Measurements from ENCODE around the gene AP2S1. TPM values are rescaled to one million over a fixed set of nuclear protein-coding genes. Genes with fewer than 3 reads are reported as not detected.

The AP2S1 gene
- total RNA-seq, 1 donor from 2014 or later = 120 TPM

DNA sequence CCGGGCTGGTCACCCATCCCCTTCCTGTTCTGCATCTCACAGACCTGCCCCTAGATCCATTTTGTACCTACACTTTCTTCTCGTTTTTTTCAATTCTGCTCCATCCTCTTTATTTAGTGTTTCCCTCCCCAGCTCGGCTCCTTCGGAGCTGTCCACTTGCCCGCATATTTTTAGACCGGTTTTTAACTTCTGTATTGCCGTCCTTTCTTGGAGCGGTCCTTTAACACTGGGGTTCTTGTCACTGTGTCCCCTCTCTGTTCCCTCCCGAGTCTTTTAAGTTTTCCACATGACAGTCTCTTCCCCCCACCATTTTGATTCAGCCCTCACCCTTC is 11.8 kb upstream of the AP2S1 start:
- FAIRE-seq (no peak), DNase-seq (ENCODE audit: low read depth) (no peak)
- TF ChIP-seq, protein P1, sequence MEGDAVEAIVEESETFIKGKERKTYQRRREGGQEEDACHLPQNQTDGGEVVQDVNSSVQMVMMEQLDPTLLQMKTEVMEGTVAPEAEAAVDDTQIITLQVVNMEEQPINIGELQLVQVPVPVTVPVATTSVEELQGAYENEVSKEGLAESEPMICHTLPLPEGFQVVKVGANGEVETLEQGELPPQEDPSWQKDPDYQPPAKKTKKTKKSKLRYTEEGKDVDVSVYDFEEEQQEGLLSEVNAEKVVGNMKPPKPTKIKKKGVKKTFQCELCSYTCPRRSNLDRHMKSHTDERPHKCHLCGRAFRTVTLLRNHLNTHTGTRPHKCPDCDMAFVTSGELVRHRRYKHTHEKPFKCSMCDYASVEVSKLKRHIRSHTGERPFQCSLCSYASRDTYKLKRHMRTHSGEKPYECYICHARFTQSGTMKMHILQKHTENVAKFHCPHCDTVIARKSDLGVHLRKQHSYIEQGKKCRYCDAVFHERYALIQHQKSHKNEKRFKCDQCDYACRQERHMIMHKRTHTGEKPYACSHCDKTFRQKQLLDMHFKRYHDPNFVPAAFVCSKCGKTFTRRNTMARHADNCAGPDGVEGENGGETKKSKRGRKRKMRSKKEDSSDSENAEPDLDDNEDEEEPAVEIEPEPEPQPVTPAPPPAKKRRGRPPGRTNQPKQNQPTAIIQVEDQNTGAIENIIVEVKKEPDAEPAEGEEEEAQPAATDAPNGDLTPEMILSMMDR (IDR thresholded peaks at IDR 0.05; ENCODE audit: insufficient read depth, low read length, severe bottlenecking) = no peak
- peak overlapping the region; percentile 93 for H3K4me3 ChIP-seq (ENCODE audit: low read depth, low read length)
- H3K27me3 ChIP-seq (ENCODE audit: control insufficient read depth, insufficient read depth, low read length) = no peaks in the 10 kb centered on the region
- peaks cover 2% of the 10 kb centered on the region for H3K36me3 ChIP-seq (ENCODE audit: control insufficient read depth, insufficient read depth, low read length)

- DNase-seq (ENCODE audit: low read depth) = no peak
- TF ChIP-seq, protein P1 (IDR thresholded peaks at IDR 0.05; ENCODE audit: insufficient read depth, low read length, severe bottlenecking) = no peak
- no peak for FAIRE-seq
Measured at GRCh38 chr19:46861691-46862502, 11.3 kb upstream of the AP2S1 start.

GRCh38 chr19:46860846-46861690 is 10.4 kb upstream of the AP2S1 start, which contains the start of gene ARHGAP35:
ARHGAP35 (plus strand) TSS chr19:46860997; CDS start chr19:46918676, 57,679 bp downstream.
- Histone ChIP-seq H3K27me3 (ENCODE audit: control insufficient read depth, insufficient read depth, low read length) (no peaks in the 10 kb centered on the region), H3K4me3 (ENCODE audit: low read depth, low read length) (peak within 1 kb of the TSS; percentile 93), H3K36me3 (ENCODE audit: control insufficient read depth, insufficient read depth, low read length) (peaks cover 2% of the 10 kb centered on the region)
- no peak for DNase-seq (ENCODE audit: low read depth)
- TF ChIP-seq, protein P1 (IDR thresholded peaks at IDR 0.05; ENCODE audit: insufficient read depth, low read length, severe bottlenecking) = no peak
- FAIRE-seq = no peak

More at GRCh38 chr19:46861691-46862502, 11.3 kb upstream of the AP2S1 start:
- no peaks in the 10 kb centered on the region for H3K27me3 ChIP-seq (ENCODE audit: control insufficient read depth, insufficient read depth, low read length)
- peak overlapping the region; percentile 93 for H3K4me3 ChIP-seq (ENCODE audit: low read depth, low read length)
- peaks cover 2% of the 10 kb centered on the region for H3K36me3 ChIP-seq (ENCODE audit: control insufficient read depth, insufficient read depth, low read length)

DNA sequence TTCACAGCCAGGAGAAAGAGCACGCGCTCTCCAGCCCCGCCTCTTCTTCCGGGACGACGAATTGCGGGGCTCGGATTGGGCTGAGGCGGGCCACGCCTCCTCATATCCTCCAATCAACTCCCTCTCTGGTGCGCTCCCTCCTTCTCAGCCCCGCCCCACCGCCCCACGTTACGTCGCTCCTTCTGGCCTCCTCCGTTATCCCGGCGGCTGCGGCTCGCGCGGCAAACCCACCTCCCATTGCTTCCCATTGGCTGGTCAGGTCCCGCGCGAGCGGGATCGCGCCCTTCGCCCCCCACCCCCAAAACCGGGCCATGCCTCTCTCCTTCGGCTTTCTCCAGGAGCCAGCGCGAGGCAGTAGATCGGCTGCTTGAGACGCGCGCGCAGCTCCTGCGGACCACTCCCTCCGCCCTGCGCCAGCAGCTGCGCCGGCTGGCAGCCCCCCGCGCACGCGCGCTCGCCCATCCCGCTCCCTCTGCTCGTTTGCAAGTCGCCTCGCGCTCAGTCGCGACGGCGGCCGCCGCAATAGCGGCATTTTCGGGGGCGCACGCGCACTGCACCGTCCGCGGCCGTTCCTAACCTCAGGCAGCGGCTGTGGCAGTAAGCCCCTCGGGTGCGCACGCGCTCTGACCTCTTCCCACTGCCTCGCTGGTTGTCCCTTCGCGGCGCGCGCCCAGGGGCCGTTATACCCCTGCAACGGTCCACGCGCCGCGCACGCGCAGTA is 9.6 kb upstream of the AP2S1 start:
- DNase-seq (ENCODE audit: low read depth) = peak; percentile 92
- H3K4me3 ChIP-seq (ENCODE audit: low read depth, low read length) = peak overlapping the region; percentile 93
- TF ChIP-seq, protein P1 (IDR thresholded peaks at IDR 0.05; ENCODE audit: insufficient read depth, low read length, severe bottlenecking) = no peak
- no peak for FAIRE-seq
- H3K27me3 ChIP-seq (ENCODE audit: control insufficient read depth, insufficient read depth, low read length) = no peaks in the 10 kb centered on the region
- H3K36me3 ChIP-seq (ENCODE audit: control insufficient read depth, insufficient read depth, low read length) = no peaks in the 10 kb centered on the region

DNA sequence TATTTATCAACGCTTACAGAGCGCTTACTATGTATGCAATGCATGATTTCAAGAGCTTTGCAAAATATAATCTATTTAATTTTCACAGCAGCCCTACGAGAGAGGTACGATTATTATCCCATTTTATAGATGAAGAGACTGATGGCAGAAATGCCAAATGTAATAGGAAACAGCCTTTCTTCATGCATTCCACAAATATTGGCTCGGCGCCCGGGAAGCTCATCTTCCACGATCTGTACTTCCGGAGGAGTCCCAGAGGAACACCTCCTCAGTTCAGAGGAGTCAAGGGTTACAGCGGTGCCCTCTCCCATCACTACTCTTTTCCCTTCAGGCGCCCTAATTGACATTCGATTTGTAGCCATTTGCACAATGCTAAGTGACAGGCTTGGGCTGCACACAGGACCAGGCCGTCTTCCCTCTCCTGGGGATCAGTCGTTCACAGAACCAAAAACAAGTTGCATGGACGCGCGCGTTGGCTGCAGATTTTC is 9.0 kb upstream of the AP2S1 start:
- FAIRE-seq (no peak), DNase-seq (ENCODE audit: low read depth) (no peak)
- TF ChIP-seq, protein P1 (IDR thresholded peaks at IDR 0.05; ENCODE audit: insufficient read depth, low read length, severe bottlenecking) = no peak
- no peaks in the 10 kb centered on the region for H3K27me3 ChIP-seq (ENCODE audit: control insufficient read depth, insufficient read depth, low read length)
- peak overlapping the region; percentile 93 for H3K4me3 ChIP-seq (ENCODE audit: low read depth, low read length)
- H3K36me3 ChIP-seq (ENCODE audit: control insufficient read depth, insufficient read depth, low read length) = no peaks in the 10 kb centered on the region
